Measurements from ENCODE around the gene EIF4EBP2. TPM values are rescaled to one million over a fixed set of nuclear protein-coding genes. Genes with fewer than 3 reads are reported as not detected.

The EIF4EBP2 gene
- total and polyA plus RNA-seq, 2 of the 13 experiments (the other 11 are each of a cell fraction or from before 2014, with no cell fraction given): 16.9 to 22.0 TPM

GRCh38 chr10:70435241-70436085 lies 31.5 kb downstream of the EIF4EBP2 start (continued):
- no peak for TF ChIP-seq AHDC1 (CRISPR knock-in tag; IDR thresholded peaks at IDR 0.05; ENCODE audit: borderline replicate concordance)
- no peak for TF ChIP-seq ETV6 (CRISPR knock-in tag; conservative IDR thresholded peaks at IDR 0.05)
- TF ChIP-seq SCMH1 (CRISPR knock-in tag; IDR thresholded peaks at IDR 0.05; ENCODE audit: borderline replicate concordance): no peak
- no peak for TF ChIP-seq CENPT (CRISPR knock-in tag; IDR thresholded peaks at IDR 0.05; ENCODE audit: low read depth)
- no peak for TF ChIP-seq ZNF576 (CRISPR knock-in tag; IDR thresholded peaks at IDR 0.05)
- TF ChIP-seq ZNF878 (CRISPR knock-in tag; IDR thresholded peaks at IDR 0.05): no peak
- no peak for TF ChIP-seq ZNF816 (CRISPR knock-in tag; IDR thresholded peaks at IDR 0.05; ENCODE audit: borderline replicate concordance)
- TF ChIP-seq SMARCE1 (IDR thresholded peaks at IDR 0.05; ENCODE audit: borderline replicate concordance): no peak
- no peak for TF ChIP-seq ZFYVE20 (CRISPR knock-in tag; IDR thresholded peaks at IDR 0.05; ENCODE audit: borderline replicate concordance, low read depth)
